Epithelial cell of esophagus (primary cell): ENCODE results near the gene SCAANT1.

Source experiments
- DNase-seq: peaks from one replicate; pipeline ENCODE4 v3.0.0; 2010; ENCODE audit warnings: low read depth
- H3K4me3 ChIP-seq: 2 replicates; pipeline ENCODE4 v1.5.1; 2011; ENCODE audit warnings: mild to moderate bottlenecking, low read length, control low read depth
- TF ChIP-seq, protein P1 (sequence below): IDR thresholded peaks from 2 replicates; pipeline ENCODE4 v1.5.1; 2011; ENCODE audit warnings: low read depth, mild to moderate bottlenecking, low read length, control low read depth, inconsistent platforms; ENCODE audit not compliant: insufficient read depth; ENCODE audit errors: missing control alignments

Gene SCAANT1

DNA sequence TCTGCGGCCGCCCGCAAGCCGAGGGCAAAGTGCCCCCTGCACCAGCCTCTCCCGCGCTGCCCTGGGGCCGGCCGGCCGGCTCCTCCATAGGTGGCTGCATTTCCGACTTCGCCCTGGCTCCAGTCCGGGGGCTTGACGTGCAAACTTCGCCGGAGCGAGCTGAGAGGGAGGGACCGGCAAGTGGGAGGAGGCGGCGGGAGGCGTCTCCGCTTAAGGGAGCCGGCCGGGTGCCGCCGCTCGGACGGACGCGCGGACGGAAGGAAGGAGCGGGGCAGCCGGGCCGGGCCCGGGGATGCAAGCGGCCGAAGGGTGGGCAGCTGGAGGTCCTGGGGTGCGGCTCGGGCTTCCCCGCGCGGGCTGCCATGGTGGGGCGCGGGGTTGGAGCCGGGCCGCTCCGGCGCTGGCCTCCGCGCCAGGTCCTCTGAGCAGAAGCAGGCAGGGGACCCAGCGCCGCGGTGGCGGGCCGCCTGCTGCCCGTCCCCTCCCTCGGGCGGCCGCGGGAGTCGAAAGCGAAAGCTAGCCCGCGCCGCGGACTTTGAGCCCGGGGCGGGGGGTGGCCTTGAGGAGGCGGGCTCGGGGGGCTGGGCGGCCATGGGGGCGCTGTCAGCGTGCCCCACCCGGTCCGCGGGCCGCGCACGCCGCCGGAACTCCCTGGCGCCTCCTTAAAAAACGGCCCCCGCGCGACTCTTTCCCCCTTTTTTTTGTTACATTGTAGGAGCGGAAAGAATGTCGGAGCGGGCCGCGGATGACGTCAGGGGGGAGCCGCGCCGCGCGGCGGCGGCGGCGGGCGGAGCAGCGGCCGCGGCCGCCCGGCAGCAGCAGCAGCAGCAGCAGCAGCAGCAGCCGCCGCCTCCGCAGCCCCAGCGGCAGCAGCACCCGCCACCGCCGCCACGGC lies at the start of gene SCAANT1:
SCAANT1 (minus strand) TSS at position 511 of the 895 bp plus-strand sequence.
- TF ChIP-seq, protein P1, sequence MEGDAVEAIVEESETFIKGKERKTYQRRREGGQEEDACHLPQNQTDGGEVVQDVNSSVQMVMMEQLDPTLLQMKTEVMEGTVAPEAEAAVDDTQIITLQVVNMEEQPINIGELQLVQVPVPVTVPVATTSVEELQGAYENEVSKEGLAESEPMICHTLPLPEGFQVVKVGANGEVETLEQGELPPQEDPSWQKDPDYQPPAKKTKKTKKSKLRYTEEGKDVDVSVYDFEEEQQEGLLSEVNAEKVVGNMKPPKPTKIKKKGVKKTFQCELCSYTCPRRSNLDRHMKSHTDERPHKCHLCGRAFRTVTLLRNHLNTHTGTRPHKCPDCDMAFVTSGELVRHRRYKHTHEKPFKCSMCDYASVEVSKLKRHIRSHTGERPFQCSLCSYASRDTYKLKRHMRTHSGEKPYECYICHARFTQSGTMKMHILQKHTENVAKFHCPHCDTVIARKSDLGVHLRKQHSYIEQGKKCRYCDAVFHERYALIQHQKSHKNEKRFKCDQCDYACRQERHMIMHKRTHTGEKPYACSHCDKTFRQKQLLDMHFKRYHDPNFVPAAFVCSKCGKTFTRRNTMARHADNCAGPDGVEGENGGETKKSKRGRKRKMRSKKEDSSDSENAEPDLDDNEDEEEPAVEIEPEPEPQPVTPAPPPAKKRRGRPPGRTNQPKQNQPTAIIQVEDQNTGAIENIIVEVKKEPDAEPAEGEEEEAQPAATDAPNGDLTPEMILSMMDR = no peak
- H3K4me3 ChIP-seq = peak within 1 kb of the TSS; percentile 61
- DNase-seq = peak; percentile 93

DNA sequence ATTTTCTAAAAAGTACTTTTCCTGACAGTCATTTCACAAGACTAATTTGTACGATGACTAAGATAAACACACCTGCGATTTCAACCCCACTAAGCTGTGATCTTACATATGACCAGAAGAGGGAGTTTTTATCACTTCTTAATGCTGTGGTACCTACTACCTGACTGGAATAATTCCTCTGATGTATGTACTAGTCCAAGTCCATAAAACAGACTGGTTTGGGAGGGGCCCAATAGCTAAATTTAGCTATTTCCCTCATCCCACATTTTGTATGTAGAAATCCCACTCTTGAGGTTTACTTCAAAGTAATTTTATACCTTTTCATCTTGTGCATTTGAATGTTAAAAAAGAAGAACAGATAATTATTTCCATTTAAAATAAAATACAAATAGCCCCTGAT lies 49.7 kb upstream of the SCAANT1 start:
- peak; percentile 85 for DNase-seq
- TF ChIP-seq, protein P1 = peak; percentile 65
- H3K4me3 ChIP-seq = no peak overlapping the region

DNA sequence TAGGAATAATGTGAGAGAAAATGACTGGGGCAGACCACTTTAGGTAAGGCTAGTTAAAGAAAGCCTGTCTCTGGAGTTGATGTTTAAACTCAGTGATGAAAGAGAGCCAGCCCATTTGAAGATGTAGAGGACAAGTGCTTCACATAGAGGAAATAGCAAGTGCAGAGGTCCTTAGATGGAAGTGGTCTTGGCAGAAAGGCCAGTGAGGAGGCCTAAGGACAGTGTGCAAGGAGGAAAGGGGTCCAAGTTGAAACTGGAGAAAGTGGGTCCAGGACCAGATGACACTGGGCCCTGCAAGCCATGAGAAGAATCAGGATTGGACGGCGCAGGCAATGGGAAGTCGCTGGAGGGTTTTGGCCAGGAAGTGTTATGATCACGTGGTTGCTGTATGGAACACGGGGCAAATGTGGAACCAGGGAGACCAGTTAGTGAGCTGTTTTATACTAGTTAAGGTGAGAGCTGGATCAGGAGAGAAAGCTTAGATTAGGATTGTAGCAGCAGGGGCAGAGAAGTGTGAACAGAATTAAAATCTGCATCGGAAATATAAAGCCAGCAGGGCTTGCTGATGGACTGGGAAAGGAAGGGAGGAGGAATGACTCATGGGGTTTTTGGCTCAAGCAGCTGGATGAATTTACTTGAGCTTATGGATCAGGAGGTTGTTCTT lies 48.0 kb upstream of the SCAANT1 start:
- peak overlapping the region; percentile 25 for H3K4me3 ChIP-seq
- TF ChIP-seq, protein P1 = no peak
- DNase-seq = peak; percentile 80

DNA sequence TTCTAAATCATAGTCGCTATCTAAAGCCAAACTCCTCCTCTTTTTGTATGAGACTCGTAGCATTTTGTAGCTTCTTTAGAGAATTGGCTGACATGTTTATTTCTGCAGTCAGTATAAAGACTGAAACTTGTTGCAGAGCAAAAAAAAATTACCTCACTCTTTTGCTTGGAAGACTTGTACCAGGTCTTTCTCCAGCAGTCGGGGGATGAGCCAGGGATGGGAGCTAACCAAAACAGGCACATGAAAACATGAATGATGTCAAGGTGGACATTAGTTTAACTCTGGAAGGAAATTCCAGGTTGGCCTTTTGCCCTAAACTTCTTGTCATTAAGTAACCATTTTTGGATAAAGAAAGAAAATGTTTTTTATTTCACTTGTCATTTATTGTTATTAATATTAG lies 47.0 kb upstream of the SCAANT1 start:
- TF ChIP-seq, protein P1 = no peak
- no peak for DNase-seq

DNA sequence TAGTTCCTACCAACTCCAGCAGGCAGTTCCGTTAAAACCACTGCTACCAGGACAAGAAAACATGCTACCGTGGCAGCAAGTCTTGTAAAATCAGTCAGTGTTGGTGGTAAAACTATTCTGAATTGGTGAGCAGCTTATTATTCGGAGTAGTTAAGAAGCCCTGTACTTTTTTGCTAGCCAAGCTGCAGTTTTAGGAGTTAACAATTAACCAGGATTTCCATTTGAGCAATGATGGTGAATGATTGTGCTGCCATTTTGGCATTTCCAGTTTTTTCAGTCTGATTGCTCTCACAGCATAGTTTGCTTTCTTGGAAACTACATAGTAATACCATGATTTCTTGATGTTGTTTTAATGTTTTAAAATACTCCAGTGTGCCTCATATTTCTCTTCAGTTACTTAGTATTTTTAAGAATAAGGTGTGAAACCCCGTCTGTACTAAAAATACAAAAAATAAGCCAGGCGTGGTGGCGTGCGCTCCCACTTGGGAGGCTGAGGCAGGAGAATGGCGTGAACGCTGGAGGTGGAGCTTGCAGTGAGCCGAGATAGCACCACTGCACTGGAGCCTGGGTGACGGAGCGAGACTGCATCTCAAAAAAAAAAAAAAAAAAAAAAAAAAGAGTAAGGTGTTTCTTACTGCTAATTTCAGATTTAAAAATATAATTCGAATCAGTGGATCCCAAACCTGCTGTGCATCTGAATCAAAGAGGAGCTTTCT lies 43.8 kb upstream of the SCAANT1 start:
- no peak for DNase-seq
- TF ChIP-seq, protein P1 = no peak
- no peak overlapping the region for H3K4me3 ChIP-seq

More for the DNA sequence above, 47.0 kb upstream of the SCAANT1 start:
- H3K4me3 ChIP-seq = no peak overlapping the region

DNA sequence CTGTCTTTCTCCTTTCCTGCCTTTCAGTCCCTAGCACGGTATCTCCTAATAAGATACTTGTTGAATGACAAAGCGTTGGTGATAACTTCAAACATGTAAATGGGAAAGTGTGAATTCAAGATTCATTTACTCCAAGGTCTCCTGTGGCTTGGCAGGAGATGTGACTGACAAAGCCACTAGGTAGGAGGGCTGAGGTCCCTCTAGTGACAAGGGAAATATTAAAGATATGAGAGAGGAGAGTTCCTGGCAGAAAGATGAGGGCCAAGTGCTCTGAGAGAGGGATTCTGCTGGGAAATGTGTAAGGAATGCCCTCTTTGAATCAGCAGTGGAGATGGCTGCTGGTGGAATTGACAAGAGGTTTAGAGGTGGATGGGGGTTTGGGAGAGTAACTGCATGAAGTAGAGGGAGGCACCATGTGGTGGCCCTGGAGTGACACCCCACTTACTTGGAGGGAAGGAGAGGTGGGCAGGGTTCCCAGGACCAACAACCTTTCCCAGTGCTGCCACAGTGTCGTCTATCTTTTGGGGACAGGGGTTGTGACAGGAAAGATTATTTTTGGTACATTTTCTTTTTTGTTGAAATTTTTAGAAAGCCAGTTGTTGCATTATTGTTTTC lies 43.0 kb upstream of the SCAANT1 start:
- TF ChIP-seq, protein P1 = no peak
- no peak overlapping the region for H3K4me3 ChIP-seq
- DNase-seq = no peak
